NCI-H748 treated with DMSO at 0.1 percent for 48 hours (cell line): ENCODE data around the gene RTN4RL1.

ENCODE experiments used
- DNase-seq: peaks from one replicate; lab custom pipeline; 2025; lab: John Stamatoyannopoulos, UW

Gene RTN4RL1

GRCh38 chr17:2059547-2060384, 34.6 kb upstream of the RTN4RL1 start:
- no peak for DNase-seq

DNA sequence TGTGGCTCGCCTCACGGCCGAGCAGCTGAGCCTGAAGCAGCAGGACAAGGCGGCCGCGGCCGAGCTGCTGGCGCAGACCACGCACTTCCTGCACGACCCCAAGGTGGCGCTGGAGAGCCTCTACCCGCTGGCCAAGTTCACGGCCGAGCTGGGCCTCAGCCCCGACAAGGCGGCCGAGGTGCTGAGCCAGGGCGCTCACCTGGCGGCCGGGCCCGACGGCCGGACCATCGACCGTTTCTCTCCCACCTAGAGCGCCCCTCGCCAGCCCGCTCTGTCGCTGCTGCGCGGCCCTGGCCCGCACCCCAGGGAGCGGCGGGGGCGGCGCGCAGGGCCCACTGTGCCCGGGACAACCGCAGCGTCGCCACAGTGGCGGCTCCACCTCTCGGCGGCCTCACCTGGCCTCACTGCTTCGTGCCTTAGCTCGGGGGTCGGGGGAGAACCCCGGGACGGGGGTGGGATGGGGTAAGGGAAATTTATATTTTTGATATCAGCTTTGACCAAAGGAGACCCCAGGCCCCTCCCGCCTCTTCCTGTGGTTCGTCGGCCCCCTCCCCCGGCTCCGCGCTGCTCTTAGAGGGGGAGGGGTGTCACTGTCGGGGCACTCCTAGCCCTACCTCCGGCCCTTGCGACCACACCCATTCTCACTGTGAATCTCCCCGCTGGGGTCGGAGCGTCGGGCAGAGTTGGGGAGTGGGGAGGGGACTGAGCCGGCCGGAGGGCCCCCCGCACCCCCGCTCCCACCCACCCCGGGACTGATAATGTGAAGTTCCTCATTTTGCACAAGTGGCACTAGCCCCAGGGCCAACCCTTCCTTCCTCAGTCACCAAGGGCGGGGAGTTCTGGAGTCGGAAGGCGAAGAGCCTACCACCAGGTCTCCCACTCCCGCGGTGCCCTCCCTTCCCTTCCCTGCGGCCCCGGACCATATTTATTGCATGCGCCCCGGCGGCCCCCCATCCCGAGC, 33.7 kb upstream of the RTN4RL1 start:
- no peak for DNase-seq

DNA sequence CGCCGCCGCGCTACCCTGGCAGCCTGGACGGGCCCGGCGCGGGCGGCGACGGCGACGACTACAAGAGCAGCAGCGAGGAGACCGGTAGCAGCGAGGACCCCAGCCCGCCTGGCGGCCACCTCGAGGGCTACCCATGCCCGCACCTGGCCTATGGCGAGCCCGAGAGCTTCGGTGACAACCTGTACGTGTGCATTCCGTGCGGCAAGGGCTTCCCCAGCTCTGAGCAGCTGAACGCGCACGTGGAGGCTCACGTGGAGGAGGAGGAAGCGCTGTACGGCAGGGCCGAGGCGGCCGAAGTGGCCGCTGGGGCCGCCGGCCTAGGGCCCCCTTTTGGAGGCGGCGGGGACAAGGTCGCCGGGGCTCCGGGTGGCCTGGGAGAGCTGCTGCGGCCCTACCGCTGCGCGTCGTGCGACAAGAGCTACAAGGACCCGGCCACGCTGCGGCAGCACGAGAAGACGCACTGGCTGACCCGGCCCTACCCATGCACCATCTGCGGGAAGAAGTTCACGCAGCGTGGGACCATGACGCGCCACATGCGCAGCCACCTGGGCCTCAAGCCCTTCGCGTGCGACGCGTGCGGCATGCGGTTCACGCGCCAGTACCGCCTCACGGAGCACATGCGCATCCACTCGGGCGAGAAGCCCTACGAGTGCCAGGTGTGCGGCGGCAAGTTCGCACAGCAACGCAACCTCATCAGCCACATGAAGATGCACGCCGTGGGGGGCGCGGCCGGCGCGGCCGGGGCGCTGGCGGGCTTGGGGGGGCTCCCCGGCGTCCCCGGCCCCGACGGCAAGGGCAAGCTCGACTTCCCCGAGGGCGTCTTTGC, 32.8 kb upstream of the RTN4RL1 start:
- no peak for DNase-seq

DNA sequence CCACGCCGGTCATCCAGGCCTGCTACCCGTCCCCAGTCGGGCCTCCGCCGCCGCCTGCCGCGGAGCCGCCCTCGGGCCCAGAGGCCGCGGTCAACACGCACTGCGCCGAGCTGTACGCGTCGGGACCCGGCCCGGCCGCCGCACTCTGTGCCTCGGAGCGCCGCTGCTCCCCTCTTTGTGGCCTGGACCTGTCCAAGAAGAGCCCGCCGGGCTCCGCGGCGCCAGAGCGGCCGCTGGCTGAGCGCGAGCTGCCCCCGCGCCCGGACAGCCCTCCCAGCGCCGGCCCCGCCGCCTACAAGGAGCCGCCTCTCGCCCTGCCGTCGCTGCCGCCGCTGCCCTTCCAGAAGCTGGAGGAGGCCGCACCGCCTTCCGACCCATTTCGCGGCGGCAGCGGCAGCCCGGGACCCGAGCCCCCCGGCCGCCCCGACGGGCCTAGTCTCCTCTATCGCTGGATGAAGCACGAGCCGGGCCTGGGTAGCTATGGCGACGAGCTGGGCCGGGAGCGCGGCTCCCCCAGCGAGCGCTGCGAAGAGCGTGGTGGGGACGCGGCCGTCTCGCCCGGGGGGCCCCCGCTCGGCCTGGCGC, 32.1 kb upstream of the RTN4RL1 start:
- DNase-seq = no peak

GRCh38 chr17:2056206-2057174, 31.4 kb upstream of the RTN4RL1 start:
- DNase-seq = no peak

- no peak for DNase-seq
Observed at GRCh38 chr17:2055292-2056205, 30.4 kb upstream of the RTN4RL1 start.

- peak; percentile 66 for DNase-seq
Observed at GRCh38 chr17:2054512-2055291, 29.6 kb upstream of the RTN4RL1 start, which contains the start of gene HIC1. Gene HIC1 (plus strand): TSS chr17:2055103. CDS start chr17:2056691, 1,588 bp downstream.

GRCh38 chr17:2054262-2054511, 29.1 kb upstream of the RTN4RL1 start:
- DNase-seq = no peak

DNA sequence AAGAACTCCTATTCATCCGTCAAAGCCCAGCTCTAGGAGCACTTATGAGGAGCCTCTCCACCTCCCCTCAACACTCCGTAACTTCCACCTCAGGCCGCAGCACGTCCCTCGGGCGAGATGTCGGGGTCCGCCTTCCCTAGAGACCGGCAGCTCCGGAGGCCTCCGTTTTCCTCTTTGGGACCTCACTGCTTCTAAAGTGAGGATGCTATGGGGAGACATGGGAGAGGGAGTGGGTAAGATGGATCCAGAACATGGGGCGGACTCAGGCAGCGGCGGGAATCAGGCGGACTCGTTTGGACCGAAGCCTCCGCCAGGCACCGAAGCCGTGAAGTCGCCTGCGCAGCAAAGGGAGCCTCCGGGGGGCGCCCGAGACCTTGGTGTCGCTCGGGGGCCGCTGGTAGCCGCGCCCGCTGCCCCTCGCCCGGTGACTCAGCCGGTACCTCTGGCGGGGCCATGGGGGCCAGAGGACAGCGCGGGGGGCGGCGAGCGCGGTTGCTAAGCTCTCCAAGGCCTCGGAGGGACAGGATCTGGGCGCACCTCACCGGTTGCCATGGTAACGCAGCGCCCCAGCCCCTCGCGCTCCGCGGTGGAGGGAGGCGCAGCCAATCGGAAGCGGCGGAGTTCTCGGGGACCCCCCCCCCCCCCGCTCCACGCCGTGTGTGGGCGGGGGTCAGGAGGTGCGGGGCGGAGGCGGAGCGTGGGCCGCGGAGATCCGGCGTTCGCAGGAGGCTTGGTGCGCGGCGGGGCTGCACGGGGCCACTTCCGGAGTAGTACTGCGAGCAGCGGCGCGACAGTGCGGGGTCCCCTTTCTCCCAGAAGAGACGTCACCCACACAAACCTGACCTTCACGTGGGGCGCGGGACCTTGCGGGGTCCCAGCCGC, 28.5 kb upstream of the RTN4RL1 start:
- peak; percentile 63 for DNase-seq

GRCh38 chr17:2051933-2052559, 26.9 kb upstream of the RTN4RL1 start:
- DNase-seq = no peak

DNA sequence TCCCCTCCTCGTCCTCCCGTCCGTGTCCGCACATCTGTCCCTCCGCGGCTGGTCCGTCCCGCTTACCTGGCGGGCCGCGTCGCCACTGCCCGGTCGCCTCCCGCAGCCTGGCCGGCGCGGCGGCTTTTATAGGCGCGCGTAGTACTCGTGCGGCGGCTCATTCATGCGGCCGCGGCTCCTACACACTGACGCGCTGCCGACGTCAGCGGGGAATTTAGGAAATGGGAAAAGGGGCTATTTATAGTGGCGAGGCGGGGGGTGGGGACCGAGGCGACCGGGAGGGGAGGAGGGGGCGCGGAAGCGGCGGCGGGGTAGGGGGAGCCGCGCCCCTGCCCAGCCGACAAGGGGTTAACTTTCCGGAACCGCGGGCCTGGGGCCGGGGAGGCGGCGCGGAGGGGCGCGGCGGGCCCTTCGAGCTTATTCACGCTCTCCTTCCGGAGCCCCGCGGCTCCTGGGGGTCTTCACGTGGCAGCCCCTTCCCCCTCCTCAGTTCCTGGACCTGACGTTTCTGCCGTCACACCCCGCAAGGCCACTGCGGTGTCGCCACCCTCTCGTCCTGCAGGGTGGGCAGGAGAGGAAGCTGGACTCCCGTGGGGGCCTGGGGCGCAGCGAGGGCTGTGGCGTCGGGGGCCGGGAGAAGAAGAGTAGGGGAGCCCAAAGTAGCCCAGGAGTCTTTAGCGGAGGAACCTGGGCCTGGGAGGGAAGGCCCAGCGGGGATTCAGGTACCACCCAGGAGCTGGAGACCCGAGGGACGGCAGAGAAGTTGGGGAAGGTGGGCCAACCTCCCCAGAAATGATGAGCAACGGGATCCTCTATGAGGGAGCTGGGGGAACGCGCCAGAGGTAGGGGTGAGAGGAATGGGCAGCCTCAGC, 26.2 kb upstream of the RTN4RL1 start:
- peak; percentile 17 for DNase-seq

GRCh38 chr17:2050300-2051060, 25.3 kb upstream of the RTN4RL1 start:
- peak; percentile 49 for DNase-seq

GRCh38 chr17:2049333-2050299, 24.5 kb upstream of the RTN4RL1 start:
- DNase-seq = peak; percentile 59

GRCh38 chr17:2048805-2049204, 23.7 kb upstream of the RTN4RL1 start:
- no peak for DNase-seq
